ENCODE measurements around the gene CYP51A1. TPM values are rescaled to one million over a fixed set of nuclear protein-coding genes. Genes with fewer than 3 reads are reported as not detected.

Gene CYP51A1
- total RNA-seq, 1 experiment from 2014 or later, result 80.0 TPM

- H4K8ac ChIP-seq (replicated peaks; ENCODE audit: insufficient read length, low read depth, low read length), result no peak overlapping the region
- H3K9me3 ChIP-seq (ENCODE audit: control insufficient read depth, low read depth, low read length), result no peaks in the 10 kb centered on the region
- Mint-ChIP-seq H3K27ac (no peak overlapping the region), H3K4me1 (no peaks in the 10 kb centered on the region), H3K9me3 (no peaks in the 10 kb centered on the region), H3K4me3 (no peak overlapping the region), H3K36me3 (ENCODE audit: insufficient read depth in 1 of 3, low read depth in 3 of 3) (peaks cover 4 to 33% (median 26%) of the 10 kb centered on the region in 3 experiments), H3K27me3 (ENCODE audit: low read depth) (no peaks in the 10 kb centered on the region)
- no peak overlapping the region for H2BK5ac ChIP-seq (ENCODE audit: insufficient read length, low read length)
- no CpG with 5 or more reads among the region's 1 CpG for WGBS (ENCODE audit: extremely low coverage, insufficient read length, low lambda C conversion rate)
- no peak overlapping the region for H2BK15ac ChIP-seq (ENCODE audit: low read depth, low read length)
- H3K4me1 ChIP-seq (ENCODE audit: insufficient read depth, low read length), result no peaks in the 10 kb centered on the region
- H2BK120ac ChIP-seq (ENCODE audit: low read depth, low read length, poor library complexity, severe bottlenecking), result no peak overlapping the region
- no peaks in the 10 kb centered on the region for H3K23me2 ChIP-seq (ENCODE audit: insufficient read length, low read depth, low read length, poor library complexity, severe bottlenecking)
- no peak overlapping the region for H3K23ac ChIP-seq (ENCODE audit: insufficient read length, low read depth, low read length)
- no peak overlapping the region for H3K27ac ChIP-seq (ENCODE audit: insufficient read length, low read depth, low read length)
- no peak overlapping the region for H3K4ac ChIP-seq (ENCODE audit: low read depth, low read length)
- no peak overlapping the region for H3K18ac ChIP-seq (ENCODE audit: insufficient read length, low read depth, low read length)
- no peak overlapping the region for H3K56ac ChIP-seq (ENCODE audit: insufficient read length, low read depth, low read length)
- no peak overlapping the region for H3K4me2 ChIP-seq (ENCODE audit: insufficient read depth, insufficient read length, low read length)
- H2AFZ ChIP-seq (ENCODE audit: low read length), result no peak overlapping the region
- H3K79me2 ChIP-seq (ENCODE audit: insufficient read depth, low read length), result no peaks in the 10 kb centered on the region
- H4K20me1 ChIP-seq (ENCODE audit: control insufficient read depth, insufficient read depth, insufficient read length), result no peaks in the 10 kb centered on the region
- H2BK20ac ChIP-seq (ENCODE audit: low read depth, low read length, poor library complexity, severe bottlenecking), result no peak overlapping the region
- no peaks in the 10 kb centered on the region for H3K79me1 ChIP-seq (ENCODE audit: insufficient read depth, low read depth, low read length, poor library complexity, severe bottlenecking)
- H3K14ac ChIP-seq (ENCODE audit: insufficient read depth, low read length), result no peak overlapping the region
- H3K27me3 ChIP-seq (ENCODE audit: insufficient read depth, low read length), result no peaks in the 10 kb centered on the region
- H4K91ac ChIP-seq (ENCODE audit: insufficient read length, low read depth, low read length), result no peak overlapping the region
- no peak overlapping the region for H2AK5ac ChIP-seq (ENCODE audit: insufficient read length, low read length)
- H4K5ac ChIP-seq (ENCODE audit: insufficient read length, low read depth, low read length), result no peak overlapping the region
- no peak overlapping the region for H3T11ph ChIP-seq (ENCODE audit: low read length)
- TF ChIP-seq CTCF (conservative IDR thresholded peaks at IDR 0.05), result no peak
- no peak overlapping the region for H3K9ac ChIP-seq (ENCODE audit: extremely low read depth, insufficient read length, low read length)
- DNase-seq, result no peak
- H2BK12ac ChIP-seq (ENCODE audit: insufficient read length, low read depth, low read length), result no peak overlapping the region
Measured at GRCh38 chr7:92076509-92076908, 57.8 kb downstream of the CYP51A1 start.

All from H9 (cell line).